Ovary (tissue), 9 donors: ENCODE data around the gene POC1A. TPM values are rescaled to one million over a fixed set of nuclear protein-coding genes. Genes with fewer than 3 reads are reported as not detected.

Experiments used
- DNase-seq, 5 donors: peaks; one replicate each; pipeline ENCODE4 v3.0.0-alpha.2; 2019 to 2020
- H3K27ac ChIP-seq, 2 donors: fragments of 200-600 bp; one replicate each; pipeline versions ENCODE4 v1.5.1 to v1.8.0; 2019 to 2022
- H3K27me3 ChIP-seq: fragments of 200-600 bp; one replicate; pipeline ENCODE4 v1.8.0; 2022
- H3K36me3 ChIP-seq: fragments of 200-600 bp; sonication (generic); one replicate; pipeline ENCODE4 v1.5.1; 2019
- H3K4me1 ChIP-seq: one replicate; pipeline ENCODE4 v1.8.1; 2013; ENCODE audit warnings: mild to moderate bottlenecking, moderate library complexity; ENCODE audit not compliant: insufficient read depth
- H3K4me3 ChIP-seq: fragments of 200-600 bp; sonication (generic); one replicate; pipeline ENCODE4 v1.5.1; 2017
- H3K9me3 ChIP-seq, 2 donors: fragments of 200-600 bp in 1 of 2; sonication (generic) in 1 of 2; one replicate each; pipeline versions ENCODE4 v1.5.1 to v1.8.1; 2013 to 2019; ENCODE audit warnings: mild to moderate bottlenecking in 1 of 2, moderate library complexity in 1 of 2
- CTCF ChIP-seq, 3 donors: fragments of 450-650 bp in 2 of 3; fragments of 200-600 bp in 1 of 3; IDR thresholded peaks; one replicate each; pipeline versions ENCODE4 v1.5.1 to v1.8.0; 2016 to 2022; ENCODE audit warnings: antibody characterized with exemption in 3 of 3, mild to moderate bottlenecking in 1 of 3
- EP300 ChIP-seq: sonication (generic); formaldehyde crosslinking; IDR thresholded peaks from one replicate; pipeline ENCODE4 v1.6.1; 2017; ENCODE audit warnings: antibody characterized with exemption
- POLR2A ChIP-seq: fragments of 450-650 bp; IDR thresholded peaks from one replicate; pipeline ENCODE4 v1.6.1; 2017; ENCODE audit warnings: antibody characterized with exemption, mild to moderate bottlenecking, moderate library complexity
- WGBS, 3 donors: extraction: QIAGEN DNeasy Blood & Tissue Kit in 1 of 3; methylation state at CpG; one replicate each; pipeline versions ENCODE4 v1.1.5 to v1.1.7; 2013 to 2017; 5-methylcytosine and 5-hydroxymethylcytosine counted together
- intact Hi-C, 4 donors: fragments of 100-400 bp; cut with DNase I; formaldehyde crosslinking; loops; one replicate each; pipeline versions ENCODE4 v1.11.0 to v1.15.1; 2022 to 2023
- polyA plus RNA-seq, 2 donors: library from polyadenylated mRNA; stranded (reverse); fragments of 200-250 nt in 1 of 2; fragments of 350-450 nt in 1 of 2; fragmentation: Illumina TruSeq in 1 of 2; extraction: RNeasy Lipid Tissue Mini Kit (QIAGEN cat#74804) in 1 of 2; gene quantifications; one replicate each; pipeline ENCODE4 v1.2.3, GENCODE V29; 2013 to 2014
- total RNA-seq, 7 donors: library from RNA; depleted of rRNA in 2 of 7; stranded (reverse); fragments of >200 nt in 2 of 7; fragmentation: NEBNext Ultra II Directional in 3 of 7; extraction: Animal tissue kit (Norgen Biotek cat#: 25700) in 3 of 7; gene quantifications; one replicate each; pipeline versions ENCODE4 v1.1.0 to v1.2.4, GENCODE V29; 2016 to 2023
- donor health status: DM: no; HTN: no; CAD: no; lungs with moderate emphysema.
- donor health status: DM: no; HTN: no; CAD: no.
- donor health status: Bipolar disorder and iron deficiency.
- donor health status: DM: yes; HTN: yes; CAD: no.
- donor health status: DM: no; HTN: no; CAD: no.
- donor health status: DM: yes; HTN: yes; CAD: no.

POC1A gene
- total and polyA plus RNA-seq, 9 donors, result 0.53 to 1.8 (median 1.3) TPM

- Histone ChIP-seq H3K4me1 (peaks cover 15% of the 10 kb centered on the region), H3K27ac (no peak overlapping the region), H3K9me3 (no peaks in the 10 kb centered on the region), H3K4me3 (no peak overlapping the region), H3K36me3 (no peaks in the 10 kb centered on the region), H3K27me3 (no peaks in the 10 kb centered on the region)
- WGBS, 3 donors, result 96 to 97% (median 97%) methylated on average over 9 of the region's 9 CpGs
- TF ChIP-seq EP300 (no peak), CTCF (IDR thresholded peaks at IDR 0.05) (no peak), POLR2A (no peak)
- DNase-seq, result no peak
- intact Hi-C loops, result no loop called here
Measured at GRCh38 chr3:52186729-52187128, 32.5 kb upstream of the POC1A start.

- Histone ChIP-seq H3K27ac (no peak overlapping the region), H3K9me3 (no peaks in the 10 kb centered on the region), H3K4me1 (peaks cover 10% of the 10 kb centered on the region), H3K4me3 (no peak overlapping the region), H3K27me3 (no peaks in the 10 kb centered on the region), H3K36me3 (no peaks in the 10 kb centered on the region)
- intact Hi-C loops, result no loop called here
- WGBS, 3 donors, result 95 to 97% (median 97%) methylated on average over 3 of the region's 3 CpGs
- TF ChIP-seq POLR2A (no peak), CTCF (IDR thresholded peaks at IDR 0.05) (no peak), EP300 (no peak)
- DNase-seq, result no peak
Measured at GRCh38 chr3:52185837-52186236, 31.6 kb upstream of the POC1A start.

GRCh38 chr3:52185311-52185710 lies 31.1 kb upstream of the POC1A start:
- no peaks in the 10 kb centered on the region for H3K27me3 ChIP-seq
- WGBS, 3 donors, result 94 to 99% (median 97%) methylated on average over 6 of the region's 6 CpGs
- no peak for TF ChIP-seq EP300
- no peak for TF ChIP-seq POLR2A
- TF ChIP-seq CTCF (IDR thresholded peaks at IDR 0.05), result no peak
- DNase-seq, result no peak
- no peaks in the 10 kb centered on the region for H3K36me3 ChIP-seq
- no peak overlapping the region for H3K4me3 ChIP-seq
- H3K9me3 ChIP-seq, result no peaks in the 10 kb centered on the region
- intact Hi-C loops, result no loop called here
- H3K4me1 ChIP-seq, result peaks cover 5% of the 10 kb centered on the region
- no peak overlapping the region for H3K27ac ChIP-seq

- Histone ChIP-seq H3K4me1 (no peaks in the 10 kb centered on the region), H3K27ac (no peak overlapping the region), H3K27me3 (no peaks in the 10 kb centered on the region), H3K9me3 (no peaks in the 10 kb centered on the region), H3K36me3 (no peaks in the 10 kb centered on the region), H3K4me3 (no peak overlapping the region)
- intact Hi-C loops, result no loop called here
- no peak for TF ChIP-seq POLR2A
- no peak for TF ChIP-seq EP300
- no peak for TF ChIP-seq CTCF (IDR thresholded peaks at IDR 0.05)
- DNase-seq, result no peak
- WGBS, 3 donors, result 91 to 97% (median 94%) methylated on average over 8 of the region's 8 CpGs
Measured at GRCh38 chr3:52184690-52185089, 30.5 kb upstream of the POC1A start.
